Keratinocyte (primary cell): ENCODE measurements around the gene PIAS1. TPM values are rescaled to one million over a fixed set of nuclear protein-coding genes. Genes with fewer than 3 reads are reported as not detected.

Source experiments
- DNase-seq: peaks from one replicate; pipeline ENCODE4 v3.0.0-alpha.2; 2011; ENCODE audit warnings: low read depth, missing footprints, low spot score
- FAIRE-seq: peaks from 2 replicates; lab custom pipeline; 2011; peaks lifted over from hg19 to GRCh38; lab: Jason Lieb, UNC
- H2AFZ ChIP-seq: 2 replicates; pipeline ENCODE4 v1.6.0; 2012; ENCODE audit warnings: low read length, control low read depth, inconsistent platforms; ENCODE audit not compliant: control insufficient read depth
- H3K27ac ChIP-seq: 2 replicates; pipeline ENCODE4 v1.5.1; 2011; ENCODE audit warnings: low read length; ENCODE audit not compliant: control insufficient read depth, insufficient read depth
- H3K27me3 ChIP-seq: 3 replicates; pipeline ENCODE4 v1.6.0; 2011; ENCODE audit warnings: low read length; ENCODE audit not compliant: control insufficient read depth, insufficient read depth; ENCODE audit errors: extremely low read depth
- H3K36me3 ChIP-seq, 2 experiments: 2 replicates in 1 of 2; 3 replicates in 1 of 2; pipeline ENCODE4 v1.5.1; 2011; ENCODE audit warnings: low read length in 2 of 2, mild to moderate bottlenecking in 1 of 2; ENCODE audit not compliant: control insufficient read depth in 2 of 2, insufficient read depth in 2 of 2; ENCODE audit errors: extremely low read depth in 1 of 2
- H3K4me1 ChIP-seq: 3 replicates; pipeline ENCODE4 v1.5.1; 2011; ENCODE audit warnings: low read length; ENCODE audit not compliant: control insufficient read depth, insufficient read depth; ENCODE audit errors: extremely low read depth
- H3K4me2 ChIP-seq: 3 replicates; pipeline ENCODE4 v1.6.0; 2011; ENCODE audit warnings: low read depth, low read length; ENCODE audit not compliant: control insufficient read depth, insufficient read depth; ENCODE audit errors: extremely low read depth
- H3K4me3 ChIP-seq, 3 experiments: fragments of 200-600 bp in 1 of 3; sonication (generic) in 1 of 3; 2 replicates in 2 of 3; 3 replicates in 1 of 3; pipeline ENCODE4 v1.5.1; 2011 to 2016; ENCODE audit warnings: low read length in 3 of 3, mild to moderate bottlenecking in 3 of 3, control low read depth in 2 of 3, inconsistent platforms in 1 of 3, low read depth in 1 of 3, mixed read lengths in 1 of 3, mixed run types in 1 of 3, moderate library complexity in 1 of 3; ENCODE audit not compliant: control insufficient read depth in 2 of 3, insufficient read depth in 2 of 3; ENCODE audit errors: extremely low read depth in 1 of 3
- H3K79me2 ChIP-seq: 2 replicates; pipeline ENCODE4 v1.6.0; 2012; ENCODE audit warnings: low read length; ENCODE audit not compliant: control insufficient read depth, insufficient read depth
- H3K9ac ChIP-seq: 3 replicates; pipeline ENCODE4 v1.6.0; 2011; ENCODE audit warnings: low read length; ENCODE audit not compliant: control insufficient read depth, insufficient read depth; ENCODE audit errors: extremely low read depth
- H3K9me1 ChIP-seq: 3 replicates; pipeline ENCODE4 v1.6.0; 2011; ENCODE audit warnings: low read length; ENCODE audit not compliant: control insufficient read depth, insufficient read depth; ENCODE audit errors: extremely low read depth
- H3K9me3 ChIP-seq: 2 replicates; pipeline ENCODE4 v1.5.1; 2012; ENCODE audit warnings: low read depth, low read length; ENCODE audit not compliant: control insufficient read depth
- H4K20me1 ChIP-seq: 3 replicates; pipeline ENCODE4 v1.6.0; 2011; ENCODE audit warnings: low read length; ENCODE audit not compliant: control insufficient read depth, insufficient read depth; ENCODE audit errors: extremely low read depth
- EZH2 ChIP-seq: IDR thresholded peaks from one replicate; pipeline ENCODE4 v1.6.1; 2012; ENCODE audit warnings: inconsistent platforms, mild to moderate bottlenecking, low read length, moderate library complexity
- dilution Hi-C: fragments of 300-500 bp; cut with MboI; formaldehyde crosslinking; loops from one replicate; pipeline ENCODE4 v1.7.0; 2020; ENCODE audit warnings: low sequenced_read_pairs; ENCODE audit not compliant: extremely low pct_ligation_motif_present
- polyA plus RNA-seq, 5 experiments: library from polyadenylated mRNA; depleted of rRNA in 3 of 5; stranded (reverse) in 3 of 5; stranded (forward) in 1 of 5; unstranded in 1 of 5; fragments of >200 nt; gene quantifications; 1 replicate in 1 of 5; 2 replicates in 3 of 5; 3 replicates in 1 of 5; pipeline versions ENCODE4 v1.2.1 to v1.2.3, GENCODE V29; 2011 to 2012; ENCODE audit warnings: missing spikeins in 2 of 5, low read depth in 1 of 5, low replicate concordance in 1 of 5
- TF ChIP-seq, protein P1 (sequence below), 3 experiments: IDR thresholded peaks in 1 of 3; conservative IDR thresholded peaks in 1 of 3; optimal IDR thresholded peaks in 1 of 3; 2 replicates in 2 of 3; 3 replicates in 1 of 3; pipeline versions ENCODE3 to v1.5.1; 2011; ENCODE audit warnings: low read length in 3 of 3, mild to moderate bottlenecking in 3 of 3, moderate library complexity in 2 of 3, control low read depth in 1 of 3, inconsistent platforms in 1 of 3; ENCODE audit not compliant: insufficient read depth in 2 of 3; ENCODE audit errors: extremely low read depth in 1 of 3

PIAS1 gene
- polyA plus RNA-seq, 1 donor (not counting 4 experiments of a cell fraction or from before 2014, with no cell fraction given), result 58.2 TPM

DNA sequence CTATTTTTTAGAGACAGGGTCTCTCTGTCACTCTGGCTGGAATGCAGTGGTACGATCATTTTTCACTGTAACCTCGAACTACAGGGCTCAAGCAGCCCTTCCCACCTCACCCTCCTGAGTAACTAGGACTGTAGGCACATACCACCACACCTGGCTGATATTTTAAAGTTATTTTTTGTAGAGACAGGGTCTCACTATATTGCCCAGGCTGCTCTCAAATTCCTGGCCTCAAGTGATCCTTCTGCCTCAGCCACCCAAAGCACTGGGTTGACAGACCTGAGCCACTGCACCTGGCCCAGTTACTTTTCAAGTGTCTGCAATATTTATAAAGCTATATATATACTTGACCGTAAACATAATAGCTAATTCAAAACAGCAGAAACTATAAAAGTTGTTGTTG is 75.0 kb downstream of the PIAS1 start:
- no peak for TF ChIP-seq EZH2
- TF ChIP-seq, protein P1, sequence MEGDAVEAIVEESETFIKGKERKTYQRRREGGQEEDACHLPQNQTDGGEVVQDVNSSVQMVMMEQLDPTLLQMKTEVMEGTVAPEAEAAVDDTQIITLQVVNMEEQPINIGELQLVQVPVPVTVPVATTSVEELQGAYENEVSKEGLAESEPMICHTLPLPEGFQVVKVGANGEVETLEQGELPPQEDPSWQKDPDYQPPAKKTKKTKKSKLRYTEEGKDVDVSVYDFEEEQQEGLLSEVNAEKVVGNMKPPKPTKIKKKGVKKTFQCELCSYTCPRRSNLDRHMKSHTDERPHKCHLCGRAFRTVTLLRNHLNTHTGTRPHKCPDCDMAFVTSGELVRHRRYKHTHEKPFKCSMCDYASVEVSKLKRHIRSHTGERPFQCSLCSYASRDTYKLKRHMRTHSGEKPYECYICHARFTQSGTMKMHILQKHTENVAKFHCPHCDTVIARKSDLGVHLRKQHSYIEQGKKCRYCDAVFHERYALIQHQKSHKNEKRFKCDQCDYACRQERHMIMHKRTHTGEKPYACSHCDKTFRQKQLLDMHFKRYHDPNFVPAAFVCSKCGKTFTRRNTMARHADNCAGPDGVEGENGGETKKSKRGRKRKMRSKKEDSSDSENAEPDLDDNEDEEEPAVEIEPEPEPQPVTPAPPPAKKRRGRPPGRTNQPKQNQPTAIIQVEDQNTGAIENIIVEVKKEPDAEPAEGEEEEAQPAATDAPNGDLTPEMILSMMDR (optimal IDR thresholded peaks at IDR 0.05 in 1 of 3, IDR thresholded peaks at IDR 0.05 in 1 of 3, conservative IDR thresholded peaks at IDR 0.05 in 1 of 3; ENCODE audit: extremely low read depth in 1 of 3, insufficient read depth in 2 of 3, low read length in 3 of 3), result no peak
- dilution Hi-C loops, result no loop called here
- H3K9ac ChIP-seq, result no peak overlapping the region
- no peak overlapping the region for H2AFZ ChIP-seq
- no peaks in the 10 kb centered on the region for H4K20me1 ChIP-seq
- H3K36me3 ChIP-seq, result no peaks in the 10 kb centered on the region
- DNase-seq (no peak), FAIRE-seq (no peak)
- no peaks in the 10 kb centered on the region for H3K9me1 ChIP-seq
- H3K4me3 ChIP-seq, result no peak overlapping the region
- no peak overlapping the region for H3K27ac ChIP-seq
- H3K4me1 ChIP-seq, result peaks cover 13% of the 10 kb centered on the region
- no peaks in the 10 kb centered on the region for H3K27me3 ChIP-seq
- no peaks in the 10 kb centered on the region for H3K9me3 ChIP-seq
- peaks cover 15% of the 10 kb centered on the region for H3K79me2 ChIP-seq
- H3K4me2 ChIP-seq, result no peak overlapping the region

DNA sequence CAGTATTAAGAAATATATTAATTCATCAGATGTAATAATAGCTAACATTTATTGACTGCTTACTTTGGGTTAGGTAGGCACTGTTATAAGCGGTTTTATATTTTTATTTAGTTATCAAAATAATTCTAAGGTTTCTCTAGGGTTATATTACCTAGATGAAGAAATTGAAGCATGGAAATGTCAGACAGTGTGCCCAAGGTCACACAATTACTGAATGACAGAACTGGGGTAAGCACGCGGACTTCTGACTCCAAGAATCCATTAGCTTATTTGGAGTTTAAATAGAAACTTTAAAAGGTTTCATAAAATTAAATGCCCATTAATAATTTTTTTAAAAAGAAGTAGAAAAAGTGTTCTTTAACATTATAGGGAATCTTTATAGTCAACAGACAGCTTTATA is 76.7 kb downstream of the PIAS1 start:
- no peak overlapping the region for H3K4me3 ChIP-seq
- H3K27me3 ChIP-seq, result no peaks in the 10 kb centered on the region
- H3K27ac ChIP-seq, result no peak overlapping the region
- peaks cover 10% of the 10 kb centered on the region for H3K79me2 ChIP-seq
- FAIRE-seq (no peak), DNase-seq (no peak)
- H3K9me1 ChIP-seq, result no peaks in the 10 kb centered on the region
- H3K4me2 ChIP-seq, result no peak overlapping the region
- dilution Hi-C loops, result no loop called here
- H3K36me3 ChIP-seq, result no peaks in the 10 kb centered on the region
- H3K9ac ChIP-seq, result no peak overlapping the region
- no peaks in the 10 kb centered on the region for H4K20me1 ChIP-seq
- TF ChIP-seq EZH2, result no peak
- TF ChIP-seq, protein P1 (optimal IDR thresholded peaks at IDR 0.05 in 1 of 3, IDR thresholded peaks at IDR 0.05 in 1 of 3, conservative IDR thresholded peaks at IDR 0.05 in 1 of 3; ENCODE audit: extremely low read depth in 1 of 3, insufficient read depth in 2 of 3, low read length in 3 of 3), result no peak
- H3K9me3 ChIP-seq, result no peaks in the 10 kb centered on the region
- H2AFZ ChIP-seq, result no peak overlapping the region
- H3K4me1 ChIP-seq, result peaks cover 9% of the 10 kb centered on the region
